DND-41 (cell line): ENCODE data around the gene RAB44.

Experiments used
- ATAC-seq: fragments of 200-7000 bp; cut with Tn5 transposase; 3 replicates; pipeline ENCODE4 v1.9.1; 2021; ENCODE audit warnings: low read depth; ENCODE audit not compliant: insufficient read depth
- DNase-seq: peaks from one replicate; pipeline ENCODE4 v3.0.0-alpha.2; 2020
- H2AFZ ChIP-seq: 2 replicates; pipeline ENCODE4 v1.6.0; 2012; ENCODE audit warnings: low read depth, low read length
- H3K27ac ChIP-seq: 2 replicates; pipeline ENCODE4 v1.5.1; 2012; ENCODE audit warnings: low read length, inconsistent platforms
- H3K27me3 ChIP-seq: fragments of 200-600 bp; sonication (generic); 2 replicates; pipeline ENCODE4 v1.6.0; 2012; ENCODE audit warnings: low read length, mild to moderate bottlenecking, inconsistent platforms; ENCODE audit not compliant: insufficient read depth, poor library complexity
- H3K36me3 ChIP-seq: 2 replicates; pipeline ENCODE4 v1.5.1; 2012; ENCODE audit warnings: low read length, inconsistent platforms; ENCODE audit not compliant: insufficient read depth
- H3K4me1 ChIP-seq: 2 replicates; pipeline ENCODE4 v1.5.1; 2012; ENCODE audit warnings: mild to moderate bottlenecking, low read length; ENCODE audit not compliant: insufficient read depth
- H3K4me2 ChIP-seq: 2 replicates; pipeline ENCODE4 v1.6.0; 2012; ENCODE audit warnings: mild to moderate bottlenecking, moderate library complexity, low read length, inconsistent platforms; ENCODE audit not compliant: insufficient read depth
- H3K4me3 ChIP-seq, 2 experiments: fragments of 200-600 bp in 1 of 2; shearing (Covaris generic) in 1 of 2; 2 replicates each; pipeline ENCODE4 v1.5.1; 2012 to 2016; ENCODE audit warnings: inconsistent platforms in 2 of 2, low read length in 2 of 2, mild to moderate bottlenecking in 2 of 2, low read depth in 1 of 2, moderate library complexity in 1 of 2
- H3K79me2 ChIP-seq: 2 replicates; pipeline ENCODE4 v1.6.0; 2012; ENCODE audit warnings: low read length, inconsistent platforms; ENCODE audit not compliant: insufficient read depth
- H3K9ac ChIP-seq: 2 replicates; pipeline ENCODE4 v1.6.0; 2012; ENCODE audit warnings: low read depth, mild to moderate bottlenecking, inconsistent platforms, low read length, moderate library complexity
- H3K9me3 ChIP-seq: 2 replicates; pipeline ENCODE4 v1.5.1; 2012; ENCODE audit warnings: low read length, moderate library complexity, mild to moderate bottlenecking, inconsistent platforms; ENCODE audit not compliant: insufficient read depth, severe bottlenecking
- H4K20me1 ChIP-seq: 2 replicates; pipeline ENCODE4 v1.6.0; 2012; ENCODE audit warnings: low read length; ENCODE audit not compliant: insufficient read depth
- EZH2 ChIP-seq: IDR thresholded peaks from 3 replicates; pipeline ENCODE4 v1.6.1; 2012; ENCODE audit warnings: borderline replicate concordance, low read depth, mild to moderate bottlenecking, moderate library complexity, low read length, inconsistent platforms; ENCODE audit not compliant: severe bottlenecking
- TF ChIP-seq, protein P1 (sequence below): IDR thresholded peaks from 2 replicates; pipeline ENCODE4 v1.5.1; 2012; ENCODE audit warnings: borderline replicate concordance, low read length, moderate library complexity, mild to moderate bottlenecking; ENCODE audit not compliant: poor library complexity, severe bottlenecking; ENCODE audit errors: extremely low read depth

The RAB44 gene

DNA sequence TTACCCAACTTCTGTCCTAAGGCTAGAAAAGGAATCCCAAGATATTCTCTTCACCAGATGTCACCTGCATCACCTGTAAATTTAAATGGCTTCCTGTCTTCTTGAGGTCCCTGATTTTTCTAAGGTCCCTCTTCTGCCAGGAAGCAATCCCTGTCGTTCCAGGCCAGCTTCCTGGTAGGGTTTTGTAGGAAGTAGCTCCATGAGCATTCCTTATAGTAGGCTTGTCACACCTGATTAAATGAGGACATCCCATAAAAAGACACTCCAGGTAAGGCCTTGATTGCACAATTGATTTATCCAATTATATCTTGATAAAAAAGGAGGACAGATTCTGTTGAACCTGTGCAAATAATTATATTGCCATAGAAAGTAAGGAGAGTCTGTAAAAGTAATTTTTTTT, 8.7 kb downstream of the RAB44 start:
- H3K4me1 ChIP-seq, result no peaks in the 10 kb centered on the region
- no peak overlapping the region for H3K4me3 ChIP-seq
- no peaks in the 10 kb centered on the region for H4K20me1 ChIP-seq
- ATAC-seq (no peak), DNase-seq (no peak)
- no peak overlapping the region for H3K27ac ChIP-seq
- no peak overlapping the region for H3K4me2 ChIP-seq
- no peak overlapping the region for H3K9ac ChIP-seq
- H2AFZ ChIP-seq, result no peak overlapping the region
- TF ChIP-seq EZH2, result no peak
- TF ChIP-seq, protein P1, sequence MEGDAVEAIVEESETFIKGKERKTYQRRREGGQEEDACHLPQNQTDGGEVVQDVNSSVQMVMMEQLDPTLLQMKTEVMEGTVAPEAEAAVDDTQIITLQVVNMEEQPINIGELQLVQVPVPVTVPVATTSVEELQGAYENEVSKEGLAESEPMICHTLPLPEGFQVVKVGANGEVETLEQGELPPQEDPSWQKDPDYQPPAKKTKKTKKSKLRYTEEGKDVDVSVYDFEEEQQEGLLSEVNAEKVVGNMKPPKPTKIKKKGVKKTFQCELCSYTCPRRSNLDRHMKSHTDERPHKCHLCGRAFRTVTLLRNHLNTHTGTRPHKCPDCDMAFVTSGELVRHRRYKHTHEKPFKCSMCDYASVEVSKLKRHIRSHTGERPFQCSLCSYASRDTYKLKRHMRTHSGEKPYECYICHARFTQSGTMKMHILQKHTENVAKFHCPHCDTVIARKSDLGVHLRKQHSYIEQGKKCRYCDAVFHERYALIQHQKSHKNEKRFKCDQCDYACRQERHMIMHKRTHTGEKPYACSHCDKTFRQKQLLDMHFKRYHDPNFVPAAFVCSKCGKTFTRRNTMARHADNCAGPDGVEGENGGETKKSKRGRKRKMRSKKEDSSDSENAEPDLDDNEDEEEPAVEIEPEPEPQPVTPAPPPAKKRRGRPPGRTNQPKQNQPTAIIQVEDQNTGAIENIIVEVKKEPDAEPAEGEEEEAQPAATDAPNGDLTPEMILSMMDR, result no peak
- H3K36me3 ChIP-seq, result no peaks in the 10 kb centered on the region
- no peaks in the 10 kb centered on the region for H3K27me3 ChIP-seq
- no peaks in the 10 kb centered on the region for H3K79me2 ChIP-seq
- no peaks in the 10 kb centered on the region for H3K9me3 ChIP-seq

DNA sequence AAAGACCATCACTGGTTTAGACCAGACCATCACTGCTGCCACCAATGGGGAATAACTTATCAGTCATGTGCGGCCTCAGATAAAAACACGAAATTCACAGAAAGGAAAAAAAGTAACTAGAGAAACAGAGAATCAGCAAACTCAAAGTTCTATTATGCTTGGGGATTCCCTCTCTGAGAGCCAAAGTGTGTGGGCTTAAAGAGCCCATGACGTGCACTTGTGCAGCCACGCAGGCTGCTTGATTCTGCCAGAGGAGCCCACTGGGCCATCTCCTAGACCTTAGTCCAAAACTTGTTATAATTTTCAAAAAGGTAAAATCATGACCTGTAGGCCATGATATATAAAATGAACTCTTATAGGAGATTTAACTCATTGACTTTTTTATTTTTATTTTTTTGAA, 15.2 kb downstream of the RAB44 start:
- Histone ChIP-seq H3K27me3 (no peaks in the 10 kb centered on the region), H2AFZ (no peak overlapping the region), H3K79me2 (no peaks in the 10 kb centered on the region), H3K4me2 (no peak overlapping the region), H3K27ac (no peak overlapping the region), H3K4me1 (no peaks in the 10 kb centered on the region), H3K36me3 (no peaks in the 10 kb centered on the region), H4K20me1 (no peaks in the 10 kb centered on the region), H3K4me3 (no peak overlapping the region), H3K9ac (no peak overlapping the region), H3K9me3 (no peaks in the 10 kb centered on the region)
- TF ChIP-seq, protein P1, result no peak
- TF ChIP-seq EZH2, result no peak
- DNase-seq, result no peak
- ATAC-seq, result no peak

DNA sequence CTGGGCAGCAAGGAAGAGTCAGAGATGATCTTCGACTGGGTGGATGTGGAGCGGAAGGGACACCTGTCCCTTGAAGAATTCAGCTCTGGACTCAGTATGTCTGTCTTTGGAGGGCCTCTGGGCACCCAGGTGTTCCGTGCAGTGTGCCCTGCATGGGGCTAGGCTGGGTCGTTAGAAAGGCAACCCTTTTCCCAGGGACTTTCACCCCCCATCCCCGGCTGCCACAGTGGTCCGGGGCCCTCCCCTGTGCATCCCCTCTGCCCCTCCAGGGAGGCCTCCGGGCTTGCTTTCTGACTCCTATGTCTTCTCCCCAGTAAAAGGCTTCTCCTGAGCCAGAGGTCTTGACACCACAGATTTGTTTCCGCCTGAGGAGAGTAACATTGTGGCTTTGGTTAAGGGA, 16.2 kb downstream of the RAB44 start:
- H3K4me2 ChIP-seq, result no peak overlapping the region
- TF ChIP-seq, protein P1, result no peak
- TF ChIP-seq EZH2, result no peak
- no peak overlapping the region for H2AFZ ChIP-seq
- no peaks in the 10 kb centered on the region for H3K9me3 ChIP-seq
- no peaks in the 10 kb centered on the region for H3K36me3 ChIP-seq
- ATAC-seq (no peak), DNase-seq (no peak)
- no peak overlapping the region for H3K9ac ChIP-seq
- H3K4me1 ChIP-seq, result no peaks in the 10 kb centered on the region
- no peaks in the 10 kb centered on the region for H3K27me3 ChIP-seq
- H4K20me1 ChIP-seq, result no peaks in the 10 kb centered on the region
- H3K27ac ChIP-seq, result no peak overlapping the region
- H3K4me3 ChIP-seq, result no peak overlapping the region
- no peaks in the 10 kb centered on the region for H3K79me2 ChIP-seq

DNA sequence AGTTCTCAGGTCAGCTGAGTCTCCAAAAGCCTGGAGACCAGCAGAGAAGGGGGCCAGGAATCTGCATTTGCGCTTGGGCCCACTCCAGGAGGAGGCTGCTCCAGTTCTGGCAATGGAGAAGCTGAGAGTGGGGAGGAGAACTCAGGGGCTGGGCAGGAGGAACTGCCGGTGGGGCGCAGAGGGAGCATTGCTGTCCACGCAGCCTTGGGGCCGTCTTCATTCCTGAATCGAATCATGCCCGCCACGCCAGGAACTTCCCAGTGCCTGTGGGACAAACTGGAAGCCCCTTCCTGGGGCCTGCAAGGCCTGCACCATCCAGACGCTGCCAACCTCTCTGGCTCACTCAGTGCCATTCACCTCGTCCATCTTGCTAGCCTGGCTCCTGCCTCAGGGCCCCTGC, 16.9 kb downstream of the RAB44 start:
- H3K27me3 ChIP-seq, result no peaks in the 10 kb centered on the region
- no peak overlapping the region for H3K4me2 ChIP-seq
- no peak for DNase-seq
- H4K20me1 ChIP-seq, result no peaks in the 10 kb centered on the region
- TF ChIP-seq EZH2, result no peak
- TF ChIP-seq, protein P1, result no peak
- H3K4me1 ChIP-seq, result no peaks in the 10 kb centered on the region
- H3K9me3 ChIP-seq, result no peaks in the 10 kb centered on the region
- ATAC-seq, result no peak
- H3K79me2 ChIP-seq, result no peaks in the 10 kb centered on the region
- H2AFZ ChIP-seq, result no peak overlapping the region
- H3K9ac ChIP-seq, result no peak overlapping the region
- no peaks in the 10 kb centered on the region for H3K36me3 ChIP-seq
- no peak overlapping the region for H3K4me3 ChIP-seq
- H3K27ac ChIP-seq, result no peak overlapping the region
